Ascending aorta (tissue), 2 donors: ENCODE data around the gene PNKD. TPM values are rescaled to one million over a fixed set of nuclear protein-coding genes. Genes with fewer than 3 reads are reported as not detected.

Experiments used
- DNase-seq, 2 donors: peaks; one replicate each; pipeline ENCODE4 v3.0.0-alpha.2; 2019; ENCODE audit warnings: low spot score in 2 of 2
- H3K27ac ChIP-seq, 2 donors: fragments of 200-600 bp; sonication (generic); one replicate each; pipeline ENCODE4 v1.5.1; 2016 to 2017; ENCODE audit warnings: mild to moderate bottlenecking in 1 of 2
- H3K27me3 ChIP-seq: fragments of 200-600 bp; sonication (generic); one replicate; pipeline ENCODE4 v1.5.1; 2017
- H3K36me3 ChIP-seq, 2 donors: fragments of 200-600 bp; sonication (generic); one replicate each; pipeline ENCODE4 v1.5.1; 2016
- H3K4me1 ChIP-seq, 2 donors: fragments of 200-600 bp; sonication (generic); one replicate each; pipeline ENCODE4 v1.5.1; 2016 to 2017; ENCODE audit warnings: mild to moderate bottlenecking in 1 of 2
- H3K4me3 ChIP-seq, 2 donors: fragments of 200-600 bp; sonication (generic); one replicate each; pipeline ENCODE4 v1.5.1; 2016 to 2017; ENCODE audit warnings: mild to moderate bottlenecking in 1 of 2
- H3K9me3 ChIP-seq, 2 donors: fragments of 200-600 bp; sonication (generic); one replicate each; pipeline ENCODE4 v1.5.1; 2016
- intact Hi-C: fragments of 100-400 bp; cut with DNase I; formaldehyde crosslinking; loops from one replicate; pipeline ENCODE4 v1.15.1; 2023
- total RNA-seq: library from RNA; depleted of rRNA; stranded (reverse); fragments of >200 nt; gene quantifications from one replicate; pipeline ENCODE4 v1.1.0, GENCODE V29; 2016
- TF ChIP-seq, protein P1 (sequence below), 3 experiments: fragments of 200-600 bp in 2 of 3; fragments of 450-650 bp in 1 of 3; sonication (generic) in 2 of 3; IDR thresholded peaks; one replicate each; pipeline ENCODE4 v1.5.1; 2016 to 2019; ENCODE audit warnings: antibody characterized with exemption in 3 of 3, mild to moderate bottlenecking in 1 of 3, moderate library complexity in 1 of 3

The PNKD gene
- total RNA-seq, 1 donor from 2014 or later, result 45.8 TPM

DNA sequence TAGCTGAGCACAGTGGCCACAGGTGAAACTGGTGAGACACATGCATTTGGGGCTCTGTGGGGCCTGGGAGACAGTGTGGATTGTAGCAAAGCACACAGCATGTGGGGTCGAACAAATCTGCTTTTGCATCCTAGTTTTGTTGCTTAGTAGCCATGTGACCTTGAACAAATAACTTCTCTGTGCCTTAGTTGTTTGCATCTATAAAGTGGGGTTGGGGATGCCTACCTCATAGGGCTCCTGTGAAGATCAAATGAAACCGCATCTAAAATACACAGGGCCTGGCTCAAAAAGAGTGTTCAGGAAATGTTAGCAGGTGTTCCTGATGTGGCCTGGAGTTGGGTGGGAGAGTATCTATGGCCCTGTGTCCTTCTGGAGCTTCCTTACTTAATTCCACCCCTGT is 56.0 kb downstream of the PNKD start:
- no peaks in the 10 kb centered on the region for H3K36me3 ChIP-seq
- H3K4me3 ChIP-seq, result no peak overlapping the region
- H3K9me3 ChIP-seq, result no peaks in the 10 kb centered on the region
- intact Hi-C loops, result no loop called here
- TF ChIP-seq, protein P1, sequence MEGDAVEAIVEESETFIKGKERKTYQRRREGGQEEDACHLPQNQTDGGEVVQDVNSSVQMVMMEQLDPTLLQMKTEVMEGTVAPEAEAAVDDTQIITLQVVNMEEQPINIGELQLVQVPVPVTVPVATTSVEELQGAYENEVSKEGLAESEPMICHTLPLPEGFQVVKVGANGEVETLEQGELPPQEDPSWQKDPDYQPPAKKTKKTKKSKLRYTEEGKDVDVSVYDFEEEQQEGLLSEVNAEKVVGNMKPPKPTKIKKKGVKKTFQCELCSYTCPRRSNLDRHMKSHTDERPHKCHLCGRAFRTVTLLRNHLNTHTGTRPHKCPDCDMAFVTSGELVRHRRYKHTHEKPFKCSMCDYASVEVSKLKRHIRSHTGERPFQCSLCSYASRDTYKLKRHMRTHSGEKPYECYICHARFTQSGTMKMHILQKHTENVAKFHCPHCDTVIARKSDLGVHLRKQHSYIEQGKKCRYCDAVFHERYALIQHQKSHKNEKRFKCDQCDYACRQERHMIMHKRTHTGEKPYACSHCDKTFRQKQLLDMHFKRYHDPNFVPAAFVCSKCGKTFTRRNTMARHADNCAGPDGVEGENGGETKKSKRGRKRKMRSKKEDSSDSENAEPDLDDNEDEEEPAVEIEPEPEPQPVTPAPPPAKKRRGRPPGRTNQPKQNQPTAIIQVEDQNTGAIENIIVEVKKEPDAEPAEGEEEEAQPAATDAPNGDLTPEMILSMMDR (IDR thresholded peaks at IDR 0.05), result no peak
- DNase-seq, result no peak
- no peaks in the 10 kb centered on the region for H3K27me3 ChIP-seq
- peaks cover 3 to 25% of the 10 kb centered on the region in 2 donors for H3K4me1 ChIP-seq
- no peak overlapping the region for H3K27ac ChIP-seq

DNA sequence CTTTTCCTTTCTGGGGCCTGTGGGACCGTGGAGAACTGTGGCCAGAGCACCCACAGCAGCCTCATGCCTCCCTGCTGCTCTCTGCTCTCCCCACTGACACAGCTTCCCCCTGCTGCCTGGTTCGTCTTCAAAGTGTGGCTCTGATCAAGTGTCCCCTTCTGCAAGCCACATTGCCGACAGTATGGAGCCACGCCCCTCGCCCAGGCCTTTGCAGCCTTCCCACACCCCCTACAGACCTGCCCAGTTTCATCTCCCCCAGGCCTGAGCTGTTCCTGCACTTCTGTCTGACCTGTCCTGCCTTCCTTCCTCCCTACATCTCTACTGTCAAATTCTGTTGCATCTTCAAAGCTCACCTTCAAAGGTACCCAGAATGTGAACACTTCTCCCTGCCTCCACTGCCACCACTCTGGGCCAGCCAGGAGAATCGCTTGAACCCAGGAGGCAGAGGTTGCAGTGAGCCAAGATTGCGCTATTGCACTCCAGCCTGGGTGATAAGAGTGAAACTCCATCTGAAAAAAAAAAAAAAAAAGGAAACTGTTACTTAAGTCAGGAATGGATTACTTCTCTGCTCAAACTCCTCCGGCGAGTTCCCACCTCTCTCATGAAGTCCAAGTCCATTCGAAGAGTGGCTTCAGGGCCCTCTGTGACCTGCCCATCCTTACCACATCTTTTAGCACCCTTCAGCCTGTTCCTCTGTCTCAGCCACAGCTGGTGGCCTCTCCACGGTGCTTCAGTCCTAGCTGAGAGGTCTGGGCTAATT is 57.3 kb downstream of the PNKD start:
- DNase-seq, result no peak

DNA sequence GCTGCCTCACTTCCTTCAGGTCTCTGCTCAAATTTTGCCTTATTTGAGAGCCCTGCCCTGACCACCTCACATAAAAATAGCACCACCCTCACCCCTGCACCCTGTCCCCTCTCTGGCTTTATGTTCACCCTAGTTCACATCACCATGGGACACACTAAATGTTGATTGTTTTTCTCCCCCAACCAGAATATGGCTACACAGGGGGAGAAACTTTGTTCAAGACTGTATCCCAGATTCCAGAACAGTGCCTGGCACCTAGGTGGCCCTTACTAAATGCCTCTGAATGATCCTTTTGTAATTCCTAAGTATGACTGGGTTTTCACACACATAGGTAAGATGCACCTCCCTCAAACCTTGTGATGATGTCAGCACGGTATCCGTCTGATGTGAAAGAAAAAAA is 58.0 kb downstream of the PNKD start:
- intact Hi-C loops, result no loop called here
- peaks cover 3 to 22% of the 10 kb centered on the region in 2 donors for H3K4me1 ChIP-seq
- no peaks in the 10 kb centered on the region for H3K27me3 ChIP-seq
- H3K4me3 ChIP-seq, result no peak overlapping the region
- no peaks in the 10 kb centered on the region for H3K36me3 ChIP-seq
- TF ChIP-seq, protein P1 (IDR thresholded peaks at IDR 0.05), result no peak
- DNase-seq, result no peak
- H3K27ac ChIP-seq, result no peak overlapping the region
- no peaks in the 10 kb centered on the region for H3K9me3 ChIP-seq

More for the DNA sequence above, 57.3 kb downstream of the PNKD start:
- no peak overlapping the region for H3K27ac ChIP-seq
- no peak overlapping the region for H3K4me3 ChIP-seq
- H3K27me3 ChIP-seq, result no peaks in the 10 kb centered on the region
- TF ChIP-seq, protein P1 (IDR thresholded peaks at IDR 0.05), result no peak
- H3K4me1 ChIP-seq, result peaks cover 3 to 20% of the 10 kb centered on the region in 2 donors
- intact Hi-C loops, result no loop called here
- H3K36me3 ChIP-seq, result no peaks in the 10 kb centered on the region
- H3K9me3 ChIP-seq, result no peaks in the 10 kb centered on the region

DNA sequence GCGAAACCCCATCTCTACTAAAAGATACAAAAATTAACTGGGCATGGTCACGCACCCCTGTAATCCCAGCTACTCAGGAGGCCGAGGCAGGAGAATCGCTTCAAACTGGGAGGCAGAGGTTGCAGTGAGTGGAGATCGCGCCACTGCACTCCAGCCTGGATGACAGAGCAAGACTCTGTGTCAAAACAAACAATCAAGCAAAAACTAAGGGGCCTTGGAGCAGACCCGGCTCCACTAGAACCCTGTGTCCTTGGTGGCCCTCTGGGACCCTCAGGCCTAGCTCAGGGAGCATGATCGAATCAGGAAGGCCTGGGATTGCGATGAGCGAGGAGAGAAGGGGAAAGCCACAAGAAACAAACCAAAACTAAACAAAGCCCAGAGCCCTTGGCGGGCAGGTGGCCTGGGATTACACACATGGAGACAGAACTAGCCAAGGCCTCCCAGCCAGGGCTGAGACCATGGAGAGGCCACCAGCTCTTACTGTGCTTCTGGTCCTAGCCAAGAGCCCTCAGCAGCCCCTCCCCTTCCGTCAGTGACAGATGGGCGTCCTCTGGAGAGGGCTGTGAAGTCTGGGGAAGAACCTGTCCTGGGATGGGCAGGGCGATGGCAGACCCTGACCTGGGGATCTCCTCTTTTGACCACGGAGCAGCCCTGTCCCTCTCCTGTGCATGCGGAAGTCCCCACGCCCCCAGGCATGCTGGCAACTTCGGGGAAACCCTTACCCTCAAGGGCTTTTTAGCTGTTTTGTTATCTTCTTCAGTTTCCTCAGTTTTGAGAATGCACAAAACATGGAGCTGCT is 58.9 kb downstream of the PNKD start:
- DNase-seq, result no peak
- peak overlapping the region in 1 of 2 donors; percentile 7 for H3K27ac ChIP-seq
- H3K4me1 ChIP-seq, result peaks cover 0 to 14% of the 10 kb centered on the region in 2 donors
- no peak overlapping the region for H3K4me3 ChIP-seq
- H3K9me3 ChIP-seq, result no peaks in the 10 kb centered on the region
- no peaks in the 10 kb centered on the region for H3K27me3 ChIP-seq
- intact Hi-C loops, result no loop called here
- H3K36me3 ChIP-seq, result no peaks in the 10 kb centered on the region
- TF ChIP-seq, protein P1 (IDR thresholded peaks at IDR 0.05), result no peak

DNA sequence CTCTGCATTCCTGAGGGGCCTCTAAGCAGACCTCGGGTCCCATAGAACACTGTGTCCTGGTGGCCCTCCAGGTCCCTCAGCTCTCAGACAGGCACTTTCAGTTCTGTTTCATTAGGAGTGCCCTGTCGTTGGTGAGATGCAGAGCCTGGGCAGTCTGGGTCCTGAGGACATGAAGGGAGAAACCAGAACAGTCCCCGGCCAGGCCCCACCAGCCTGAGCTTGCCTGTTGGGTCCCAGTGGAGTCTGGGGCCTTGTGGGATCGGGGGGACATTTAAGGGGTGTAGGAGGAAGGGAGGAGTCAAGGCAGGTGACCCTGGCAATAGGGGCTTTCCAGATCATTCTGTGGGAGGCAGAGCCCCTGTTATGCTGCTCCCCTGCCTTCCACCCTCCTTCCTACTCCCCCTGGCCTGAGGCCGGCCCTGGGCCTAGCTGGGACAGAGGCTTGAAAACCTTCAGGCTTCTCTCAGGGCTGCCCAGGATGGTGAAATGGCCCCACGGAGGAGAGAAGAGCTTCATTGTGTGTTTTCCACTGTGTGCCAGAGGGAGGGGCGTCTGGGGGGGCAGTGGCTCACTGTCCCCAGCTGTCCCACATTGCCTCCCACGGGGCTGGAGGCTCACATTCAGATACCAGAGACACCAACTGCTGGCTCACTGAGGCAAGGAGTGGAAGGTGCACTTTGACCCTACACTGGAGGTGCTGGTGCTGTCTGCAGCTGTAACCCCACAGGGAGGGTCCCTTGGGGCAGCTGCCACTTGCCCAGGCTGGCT is 59.7 kb downstream of the PNKD start:
- Histone ChIP-seq H3K36me3 (no peaks in the 10 kb centered on the region), H3K9me3 (no peaks in the 10 kb centered on the region), H3K4me1 (peaks cover 0 to 12% of the 10 kb centered on the region in 2 donors), H3K27me3 (no peaks in the 10 kb centered on the region), H3K27ac (peak overlapping the region in 1 of 2 donors; percentile 7), H3K4me3 (no peak overlapping the region)
- no peak for DNase-seq
- TF ChIP-seq, protein P1 (IDR thresholded peaks at IDR 0.05), result no peak
- intact Hi-C loops, result no loop called here
